ENCODE measurements around the gene XRCC5.

The XRCC5 gene

GRCh38 chr2:216101109-216101508 is 8.0 kb upstream of the XRCC5 start:
- Histone ChIP-seq H3K36me3 (ENCODE audit: control insufficient read depth in 2 of 2, insufficient read depth in 1 of 2, low read length in 2 of 2) (no peaks in the 10 kb centered on the region), H3K27ac (ENCODE audit: extremely low read depth, low read depth, low read length) (no peak overlapping the region), H3K4me1 (ENCODE audit: control insufficient read depth, insufficient read depth, low read length) (no peaks in the 10 kb centered on the region), H3K4me3 (ENCODE audit: low read depth, low read length) (no peak overlapping the region), H3K9me3 (ENCODE audit: control insufficient read depth, insufficient read depth, low read depth, low read length) (no peaks in the 10 kb centered on the region)
- ChIA-PET CTCF (interaction anchor here (0.8 to 2.4 kb wide), 3 partner anchors 13 to 1065 kb away, joined by 4 to 12 read pairs (median 5); no protein-coding TSS in a partner anchor), POLR2A (no interaction called here)
- TF ChIP-seq ZNF121 (tag by site-specific recombination; IDR thresholded peaks at IDR 0.05): no peak
- no peak for TF ChIP-seq ZBTB10 (tag by site-specific recombination; IDR thresholded peaks at IDR 0.05)

- Histone ChIP-seq H3K4me1 (ENCODE audit: control insufficient read depth, insufficient read depth, low read length) (no peaks in the 10 kb centered on the region), H3K9me3 (ENCODE audit: control insufficient read depth, insufficient read depth, low read depth, low read length) (no peaks in the 10 kb centered on the region), H3K36me3 (ENCODE audit: control insufficient read depth in 2 of 2, insufficient read depth in 1 of 2, low read length in 2 of 2) (no peaks in the 10 kb centered on the region), H3K4me3 (ENCODE audit: low read depth, low read length) (no peak overlapping the region), H3K27ac (ENCODE audit: extremely low read depth, low read depth, low read length) (no peak overlapping the region)
- TF ChIP-seq ZNF664 (tag by site-specific recombination; IDR thresholded peaks at IDR 0.05) (no peak), ZNF777 (tag by site-specific recombination; IDR thresholded peaks at IDR 0.05; ENCODE audit: borderline replicate concordance) (no peak), ZNF274 (IDR thresholded peaks at IDR 0.05; ENCODE audit: low read length) (no peak), ZNF274 (tag by site-specific recombination; IDR thresholded peaks at IDR 0.05; ENCODE audit: borderline replicate concordance) (no peak), GLI2 (tag by site-specific recombination; IDR thresholded peaks at IDR 0.05; ENCODE audit: borderline replicate concordance, low read depth) (no peak), ZNF776 (tag by site-specific recombination; IDR thresholded peaks at IDR 0.05; ENCODE audit: borderline replicate concordance) (no peak), KLF1 (tag by site-specific recombination; IDR thresholded peaks at IDR 0.05) (no peak), PRDM10 (tag by site-specific recombination; IDR thresholded peaks at IDR 0.05) (no peak), OVOL3 (tag by site-specific recombination; IDR thresholded peaks at IDR 0.05) (no peak), TRIM28 (IDR thresholded peaks at IDR 0.05; ENCODE audit: borderline replicate concordance, low read length) (no peak), ZNF791 (tag by site-specific recombination; IDR thresholded peaks at IDR 0.05) (no peak), ZNF433 (tag by site-specific recombination; IDR thresholded peaks at IDR 0.05; ENCODE audit: low read depth) (no peak), SALL2 (tag by site-specific recombination; IDR thresholded peaks at IDR 0.05; ENCODE audit: borderline replicate concordance) (no peak), PBX3 (CRISPR knock-in tag; IDR thresholded peaks at IDR 0.05) (no peak), ZNF670 (tag by site-specific recombination; IDR thresholded peaks at IDR 0.05; ENCODE audit: low read depth) (no peak), ZNF510 (tag by site-specific recombination; IDR thresholded peaks at IDR 0.05; ENCODE audit: insufficient replicate concordance) (no peak), ZNF37A (tag by site-specific recombination; IDR thresholded peaks at IDR 0.05) (no peak), ZNF416 (tag by site-specific recombination; IDR thresholded peaks at IDR 0.05) (no peak)
- ChIA-PET CTCF (interaction anchor here (2.4 kb wide), 1 partner anchor 11 kb away, joined by 12 read pairs; no protein-coding TSS in a partner anchor), POLR2A (interaction anchor here (1.7 kb wide), 1 partner anchor 10 kb away, joined by 4 read pairs; no protein-coding TSS in a partner anchor)
These were observed 5.9 kb upstream of the XRCC5 start for GRCh38 chr2:216103213-216103612.

All from HEK293 (cell line).